Peyer's patch (tissue), 4 donors: Measurements from ENCODE around the gene ANKEF1.

ENCODE experiments used
- POLR2A ChIP-seq, 2 donors: fragments of 450-650 bp; IDR thresholded peaks; one replicate each; pipeline ENCODE4 v1.5.1; 2017; ENCODE audit warnings: antibody characterized with exemption in 2 of 2, mild to moderate bottlenecking in 2 of 2, moderate library complexity in 2 of 2
- TF ChIP-seq, protein P1 (sequence below), 6 experiments: fragments of 450-650 bp in 4 of 6; fragments of 200-600 bp in 2 of 6; sonication (generic) in 1 of 6; IDR thresholded peaks; one replicate each; pipeline ENCODE4 v1.5.1; 2017 to 2019; ENCODE audit warnings: antibody characterized with exemption in 6 of 6, mild to moderate bottlenecking in 3 of 6, moderate library complexity in 1 of 6

DNA sequence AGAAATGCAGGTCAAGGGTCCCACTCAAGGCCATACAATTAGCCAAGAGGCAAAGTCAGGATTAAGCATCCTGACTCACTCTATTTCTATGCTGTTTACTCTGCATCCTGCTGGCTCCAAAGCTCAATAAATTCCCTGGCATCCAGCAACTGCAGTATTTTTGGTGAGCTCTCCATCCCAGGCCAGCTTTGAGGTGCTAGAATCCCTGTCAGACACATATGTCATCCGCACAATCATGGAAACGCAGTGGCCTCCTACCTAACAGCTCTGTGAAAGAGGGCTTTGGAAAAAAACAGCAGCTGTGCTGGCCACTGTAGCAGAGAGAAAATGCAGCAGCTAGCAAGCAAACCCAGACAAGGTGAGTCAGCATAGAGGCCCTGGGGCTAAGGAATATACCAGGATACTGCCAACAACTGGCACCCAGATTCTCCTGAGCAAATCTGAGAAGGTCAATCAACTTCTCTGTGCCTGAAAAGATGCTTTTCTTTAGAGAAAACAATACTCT is 58.4 kb downstream of the ANKEF1 start:
- TF ChIP-seq, protein P1, sequence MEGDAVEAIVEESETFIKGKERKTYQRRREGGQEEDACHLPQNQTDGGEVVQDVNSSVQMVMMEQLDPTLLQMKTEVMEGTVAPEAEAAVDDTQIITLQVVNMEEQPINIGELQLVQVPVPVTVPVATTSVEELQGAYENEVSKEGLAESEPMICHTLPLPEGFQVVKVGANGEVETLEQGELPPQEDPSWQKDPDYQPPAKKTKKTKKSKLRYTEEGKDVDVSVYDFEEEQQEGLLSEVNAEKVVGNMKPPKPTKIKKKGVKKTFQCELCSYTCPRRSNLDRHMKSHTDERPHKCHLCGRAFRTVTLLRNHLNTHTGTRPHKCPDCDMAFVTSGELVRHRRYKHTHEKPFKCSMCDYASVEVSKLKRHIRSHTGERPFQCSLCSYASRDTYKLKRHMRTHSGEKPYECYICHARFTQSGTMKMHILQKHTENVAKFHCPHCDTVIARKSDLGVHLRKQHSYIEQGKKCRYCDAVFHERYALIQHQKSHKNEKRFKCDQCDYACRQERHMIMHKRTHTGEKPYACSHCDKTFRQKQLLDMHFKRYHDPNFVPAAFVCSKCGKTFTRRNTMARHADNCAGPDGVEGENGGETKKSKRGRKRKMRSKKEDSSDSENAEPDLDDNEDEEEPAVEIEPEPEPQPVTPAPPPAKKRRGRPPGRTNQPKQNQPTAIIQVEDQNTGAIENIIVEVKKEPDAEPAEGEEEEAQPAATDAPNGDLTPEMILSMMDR (IDR thresholded peaks at IDR 0.05) = no peak
- TF ChIP-seq POLR2A (IDR thresholded peaks at IDR 0.05) = no peak
